Esophagus muscularis mucosa (tissue), 3 donors: ENCODE measurements around the gene OTUD6A.

Experiments
- CTCF ChIP-seq, 3 experiments: fragments of 200-600 bp in 2 of 3; fragments of 450-650 bp in 1 of 3; sonication (generic) in 2 of 3; IDR thresholded peaks; one replicate each; pipeline ENCODE4 v1.5.1; 2017 to 2019; ENCODE audit warnings: antibody characterized with exemption in 3 of 3, mild to moderate bottlenecking in 2 of 3, moderate library complexity in 1 of 3
- POLR2A ChIP-seq: fragments of 450-650 bp; IDR thresholded peaks from one replicate; pipeline ENCODE4 v1.6.1; 2017; ENCODE audit warnings: antibody characterized with exemption, moderate library complexity, mild to moderate bottlenecking, low read depth
- POLR2AphosphoS5 ChIP-seq, 2 donors: sonication (generic); formaldehyde crosslinking; IDR thresholded peaks; one replicate each; pipeline ENCODE4 v1.6.1; 2017; ENCODE audit warnings: antibody characterized with exemption in 2 of 2

- no peak for TF ChIP-seq CTCF (IDR thresholded peaks at IDR 0.05)
- no peak for TF ChIP-seq POLR2A
- TF ChIP-seq POLR2AphosphoS5 (IDR thresholded peaks at IDR 0.05) = no peak
Observed at GRCh38 chrX:70022616-70023015, 39.6 kb upstream of the OTUD6A start.
